HG03439 (cell line): Measurements from ENCODE around the gene MSMB.
"Not testable (repeated sequence)": the region's sequence is repeated elsewhere in the genome, so short reads cannot be mapped to it uniquely, and the experiment has no call there.

Experiments
- ATAC-seq: cut with Tn5 transposase; IDR thresholded peaks from one replicate; pipeline ENCODE4 v1.9.1; 2021; ENCODE audit warnings: mild to moderate bottlenecking, moderate library complexity; ENCODE audit not compliant: unreplicated experiment

MSMB gene, protein sequence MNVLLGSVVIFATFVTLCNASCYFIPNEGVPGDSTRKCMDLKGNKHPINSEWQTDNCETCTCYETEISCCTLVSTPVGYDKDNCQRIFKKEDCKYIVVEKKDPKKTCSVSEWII

GRCh38 chr10:46046261-46046660 is at the start of gene MSMB:
Gene MSMB (minus strand): TSS chr10:46046269. CDS start chr10:46046237, 32 bp downstream.
- no peak for ATAC-seq

GRCh38 chr10:46094931-46095750 is 49.1 kb upstream of the MSMB start:
- ATAC-seq: no peak

DNA sequence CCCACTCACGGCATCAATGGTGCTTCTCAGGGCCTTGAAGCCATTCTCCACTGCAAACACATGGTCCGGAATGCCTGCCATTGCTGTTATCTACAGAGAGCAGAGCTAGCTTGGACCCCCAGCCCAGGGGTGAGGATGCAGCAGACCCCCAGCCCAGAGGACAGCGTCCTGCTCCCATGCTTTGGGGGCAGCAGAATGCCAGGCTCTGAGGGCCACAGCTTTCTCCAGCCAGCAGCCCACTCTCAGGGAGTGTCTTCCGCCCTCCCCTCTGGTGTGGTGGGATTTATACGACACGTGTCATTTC is 48.1 kb upstream of the MSMB start:
- no peak for ATAC-seq

GRCh38 chr10:46093316-46094196 is 47.5 kb upstream of the MSMB start:
- ATAC-seq: not testable (repeated sequence)

DNA sequence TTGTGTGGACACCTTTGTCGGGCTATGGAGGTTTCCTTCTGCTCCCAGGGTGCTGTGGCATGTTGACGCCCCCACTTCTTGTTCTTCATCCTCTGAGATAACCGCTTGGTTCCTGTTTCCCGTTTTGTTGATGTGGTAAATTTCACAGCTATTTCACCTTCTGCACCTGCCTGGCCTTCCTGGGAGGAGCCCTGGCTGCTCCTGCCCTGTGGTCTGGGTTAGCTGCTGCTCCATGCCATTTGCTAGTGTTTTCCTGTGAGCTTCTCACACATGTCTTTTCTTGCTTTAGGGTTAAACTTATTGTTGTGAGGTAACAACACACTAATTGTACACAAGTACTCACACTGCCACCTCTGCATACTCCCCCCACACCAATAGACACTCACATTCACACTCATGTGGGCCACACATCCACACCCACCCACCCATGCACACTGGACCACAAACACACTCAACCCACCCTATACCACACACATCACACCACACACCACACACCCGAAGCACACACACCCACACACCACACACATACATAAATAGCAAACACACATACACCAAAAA is 46.5 kb upstream of the MSMB start:
- ATAC-seq: no peak

- no peak for ATAC-seq
These were observed 45.9 kb upstream of the MSMB start for GRCh38 chr10:46091828-46092523.

DNA sequence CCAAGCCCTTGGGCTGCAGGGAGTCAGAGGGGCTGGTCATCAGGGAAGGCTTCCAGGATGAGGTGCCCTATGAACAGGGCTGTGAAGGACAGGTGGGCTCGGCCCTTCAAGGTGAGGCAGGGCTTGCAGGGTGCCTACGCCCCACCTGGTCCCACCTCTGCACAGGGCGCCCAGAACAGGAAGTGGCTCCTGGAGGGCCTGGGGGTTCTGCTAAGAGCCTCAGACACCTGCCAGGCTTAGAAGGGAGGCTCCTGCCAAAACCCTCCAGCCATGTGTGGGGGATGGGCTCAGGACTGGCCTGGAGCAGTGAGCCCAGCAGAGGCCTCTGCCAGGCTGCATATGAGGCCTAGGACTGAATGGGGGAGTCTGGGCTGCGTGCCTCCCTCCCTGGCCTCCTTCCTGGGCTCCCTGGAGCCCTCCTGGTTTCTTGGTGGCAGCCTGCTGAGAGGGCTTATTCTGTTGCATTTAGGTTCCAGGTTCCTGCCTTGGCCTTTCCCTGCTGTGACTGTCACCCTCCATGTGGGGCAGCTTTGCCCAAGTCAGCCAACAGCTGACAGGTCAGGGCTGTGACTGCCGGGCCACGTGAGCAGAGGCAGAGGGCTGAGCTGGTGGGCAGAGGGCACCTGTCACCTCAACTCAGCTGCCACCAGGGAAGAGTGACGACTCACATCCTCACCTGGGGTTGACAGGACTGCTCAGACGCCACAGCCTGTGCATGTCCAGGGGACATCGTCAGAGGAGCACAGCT is 45.2 kb upstream of the MSMB start:
- no peak for ATAC-seq

- ATAC-seq: no peak
These were observed 44.3 kb upstream of the MSMB start for GRCh38 chr10:46090258-46090812.

DNA sequence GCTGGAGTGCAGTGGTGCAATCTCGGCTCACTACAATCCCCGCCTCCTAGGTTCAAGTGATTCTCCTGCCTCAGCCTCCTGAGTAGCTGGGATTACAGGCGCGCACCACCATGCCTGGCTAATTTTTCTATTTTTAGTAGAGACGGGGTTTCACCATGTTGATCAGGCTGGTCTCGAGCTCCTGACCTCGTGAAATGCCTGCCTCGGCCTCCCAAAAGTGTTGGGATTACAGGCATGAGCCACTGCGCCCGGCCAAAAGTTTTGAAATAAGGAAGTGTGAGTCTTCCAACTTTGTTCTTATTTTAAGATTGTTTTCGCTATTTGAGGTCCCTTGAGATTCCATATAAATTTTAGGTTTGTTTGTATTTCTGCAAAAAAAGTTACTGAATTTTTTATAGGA is 41.3 kb upstream of the MSMB start:
- ATAC-seq: not testable (repeated sequence)

- no peak for ATAC-seq
These were observed 38.5 kb upstream of the MSMB start for GRCh38 chr10:46084321-46085165.

GRCh38 chr10:46080886-46081285 is 34.8 kb upstream of the MSMB start:
- ATAC-seq: no peak

DNA sequence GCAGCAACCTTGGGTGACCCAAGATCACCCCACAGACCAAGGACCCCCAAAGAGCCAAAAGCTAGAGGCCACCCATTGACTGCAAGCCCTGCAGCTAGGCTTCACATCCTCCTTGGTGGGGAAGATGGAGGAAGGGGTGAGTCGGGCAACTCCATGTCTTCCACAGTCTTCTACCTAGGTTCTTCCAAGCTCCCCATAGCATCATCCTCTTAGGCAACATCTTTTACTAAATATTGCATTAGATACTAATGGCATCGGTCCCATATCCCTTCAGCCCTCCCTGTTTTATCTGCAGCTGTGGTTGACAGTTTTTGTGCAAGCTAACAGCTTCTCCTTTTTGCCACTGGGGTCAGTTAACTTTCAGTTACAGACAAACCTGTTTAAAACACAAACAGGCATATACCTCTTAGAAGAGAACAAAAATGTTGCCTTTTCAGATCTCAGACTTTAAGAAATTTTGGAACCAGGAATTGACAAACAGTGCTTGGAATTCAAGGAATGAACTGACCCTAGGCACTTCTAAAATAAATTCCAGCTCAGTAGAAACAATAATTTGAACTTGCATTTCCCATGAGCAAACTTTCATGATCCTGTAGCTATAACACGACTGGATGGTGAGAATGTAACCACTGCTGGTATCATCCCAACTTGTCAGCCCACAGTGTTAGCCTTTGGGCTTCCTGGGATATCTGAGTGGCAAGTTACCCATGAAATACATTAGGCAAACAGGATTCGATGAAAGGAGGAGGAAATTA is 33.9 kb upstream of the MSMB start:
- no peak for ATAC-seq

DNA sequence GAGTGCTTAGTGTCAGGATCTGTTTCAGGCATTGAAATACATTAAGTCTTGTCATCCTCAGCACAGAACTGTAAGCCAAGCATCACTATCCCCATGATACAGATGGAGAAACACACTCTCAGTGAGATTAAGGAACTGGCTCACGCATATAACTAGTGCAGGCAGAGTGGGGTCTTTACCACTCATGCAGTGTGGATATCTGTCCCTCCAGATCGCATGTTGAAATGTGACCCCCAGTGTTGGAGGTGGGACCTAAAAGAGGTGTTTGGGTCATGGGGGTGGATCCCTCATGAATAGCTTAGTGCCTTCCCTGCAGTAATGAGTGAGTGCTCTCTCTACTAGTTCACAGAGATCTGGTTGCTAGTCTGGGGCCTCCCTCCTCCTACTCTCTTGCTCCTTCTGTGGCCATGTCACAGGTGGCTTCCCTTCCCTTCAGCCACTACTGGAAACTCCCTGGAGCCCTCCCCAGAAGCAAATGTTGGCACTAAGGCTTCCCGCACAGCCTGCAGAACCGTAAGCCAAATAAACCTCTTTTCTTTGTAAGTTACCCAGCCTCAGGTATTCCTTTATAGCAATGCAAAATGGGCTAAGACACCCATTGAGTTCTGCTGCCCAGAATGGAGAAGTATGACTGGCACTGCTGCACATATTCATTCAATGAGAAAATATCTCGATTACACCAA is 31.8 kb upstream of the MSMB start:
- ATAC-seq: no peak

GRCh38 chr10:46077141-46077554 is 31.1 kb upstream of the MSMB start:
- ATAC-seq: no peak

DNA sequence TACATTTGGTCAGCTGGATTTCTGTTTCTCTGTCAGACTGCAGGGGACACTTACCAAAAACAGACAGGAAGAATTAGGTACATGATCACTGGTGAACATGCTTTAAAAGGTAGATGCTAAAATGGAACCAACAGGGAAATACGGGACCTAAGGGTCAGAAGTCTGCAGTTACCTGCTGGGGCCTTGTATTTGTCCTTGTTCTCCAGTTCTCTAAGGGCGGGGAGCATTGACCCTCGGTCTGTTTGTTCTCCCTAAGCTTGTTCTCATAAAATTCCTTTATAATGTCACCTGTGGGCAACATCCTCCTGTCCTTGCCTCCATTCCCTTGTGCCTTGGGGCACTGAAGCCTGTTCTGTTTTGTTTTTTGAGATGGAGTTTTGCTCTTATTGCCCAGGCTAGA is 29.8 kb upstream of the MSMB start:
- no peak for ATAC-seq

DNA sequence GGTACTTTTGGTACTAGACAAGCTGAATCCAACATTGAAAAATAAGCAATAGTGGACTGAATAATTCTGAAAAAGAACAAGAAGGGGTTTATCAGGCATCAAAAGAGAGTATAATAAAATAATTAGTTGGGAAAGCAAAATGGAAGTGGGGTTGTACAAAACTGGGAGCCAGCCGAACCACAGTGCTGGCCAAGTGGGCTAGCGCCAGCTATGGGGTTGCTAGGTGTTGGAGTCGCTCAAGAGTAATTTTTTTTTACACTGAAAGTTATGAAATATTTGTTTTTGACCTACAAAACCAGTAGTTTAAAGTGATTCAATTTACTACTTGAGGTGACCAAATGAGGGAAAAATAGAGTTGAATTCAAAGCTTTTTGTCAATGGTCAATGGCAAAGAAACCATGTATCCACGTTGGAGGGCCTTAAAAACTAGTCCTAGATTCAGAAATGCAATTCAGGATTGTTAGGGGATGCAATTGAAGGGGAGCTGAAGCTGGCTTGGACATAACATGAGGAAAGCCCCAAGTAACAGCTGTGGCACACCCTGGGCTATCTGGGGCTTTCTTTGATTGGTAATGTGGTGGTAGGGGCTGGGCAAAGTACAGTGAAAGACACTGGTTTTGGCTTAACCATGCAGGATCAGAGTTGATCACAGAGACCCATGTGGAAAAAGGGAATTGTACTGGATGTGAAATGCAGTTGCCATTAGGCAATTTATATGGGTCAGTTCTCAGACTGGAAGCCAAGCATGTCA is 28.3 kb upstream of the MSMB start:
- no peak for ATAC-seq

DNA sequence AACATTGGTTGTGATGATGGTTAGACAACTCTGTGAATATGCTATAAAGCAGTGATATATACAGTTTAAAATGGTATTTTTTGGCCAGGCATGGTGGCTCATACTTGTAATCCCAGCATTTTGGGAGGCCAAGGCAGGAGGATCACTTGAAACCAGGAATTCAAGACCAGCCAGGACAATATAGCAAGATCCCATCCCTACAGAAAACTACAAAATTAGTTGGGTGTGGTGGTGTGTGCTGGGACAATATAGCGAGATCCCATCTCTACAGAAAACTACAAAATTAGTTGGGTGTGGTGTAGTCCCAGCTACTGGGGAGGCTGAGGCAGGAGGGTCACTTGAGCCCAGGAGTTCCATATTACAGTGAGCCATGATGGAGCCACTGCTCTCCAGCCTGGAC is 27.5 kb upstream of the MSMB start:
- ATAC-seq: no peak
